GM10248 (cell line): ENCODE results near the gene PPP3R1.
A peak's percentile ranks its signal among the peaks of the same experiment; 100 is the strongest.

Experiments
- CTCF ChIA-PET: fragments of 300-600 bp; sonication (Branson Sonifier 250); formaldehyde crosslinking; extraction: SDS; loops from one replicate; lab custom pipeline; 2021; ENCODE audit warnings: antibody characterized with exemption; lab: Yijun Ruan, JAX
- POLR2A ChIA-PET: fragments of 350-650 bp; sonication (Branson Sonifier 250); formaldehyde crosslinking; extraction: SDS; loops from one replicate; lab custom pipeline; 2020; ENCODE audit warnings: antibody characterized with exemption; lab: Yijun Ruan, JAX
- DNase-seq: peaks from one replicate; pipeline ENCODE4 v3.0.0; 2012; ENCODE audit errors: extremely low spot score
- TF ChIP-seq, protein P1 (sequence below): IDR thresholded peaks from 2 replicates; pipeline ENCODE4 v1.5.1; 2012; ENCODE audit warnings: mild to moderate bottlenecking, low read depth; ENCODE audit errors: extremely low read depth, missing control alignments, control extremely low read depth

PPP3R1 gene

DNA sequence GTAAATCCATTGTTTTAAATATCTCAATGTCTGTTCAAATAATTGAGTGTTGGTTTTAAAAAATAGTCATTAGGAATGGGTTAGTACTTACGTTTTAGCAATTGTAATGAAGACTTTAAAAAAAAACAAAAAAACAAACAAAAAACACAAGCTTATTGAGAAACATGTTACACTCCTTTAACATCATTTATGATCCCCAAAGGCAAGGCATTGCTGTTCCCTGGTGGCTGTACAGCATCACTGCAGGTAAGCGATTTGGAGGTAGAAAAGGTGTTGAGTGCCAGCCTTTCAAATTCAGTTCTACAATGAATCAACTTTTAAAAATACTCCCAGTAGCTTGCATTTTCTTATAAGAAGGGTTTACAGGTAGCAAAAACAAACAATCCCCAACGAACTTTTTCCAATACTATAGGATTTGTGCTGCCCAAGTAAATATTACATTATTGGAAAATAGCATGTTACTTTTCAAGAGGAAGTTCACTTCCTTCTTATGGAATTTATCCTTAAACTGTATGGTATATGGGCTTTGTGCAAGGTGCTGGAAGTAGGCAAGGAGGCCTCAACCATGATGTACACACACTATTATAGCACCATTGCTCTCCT, 39.9 kb upstream of the PPP3R1 start:
- POLR2A ChIA-PET: no interaction called here

DNA sequence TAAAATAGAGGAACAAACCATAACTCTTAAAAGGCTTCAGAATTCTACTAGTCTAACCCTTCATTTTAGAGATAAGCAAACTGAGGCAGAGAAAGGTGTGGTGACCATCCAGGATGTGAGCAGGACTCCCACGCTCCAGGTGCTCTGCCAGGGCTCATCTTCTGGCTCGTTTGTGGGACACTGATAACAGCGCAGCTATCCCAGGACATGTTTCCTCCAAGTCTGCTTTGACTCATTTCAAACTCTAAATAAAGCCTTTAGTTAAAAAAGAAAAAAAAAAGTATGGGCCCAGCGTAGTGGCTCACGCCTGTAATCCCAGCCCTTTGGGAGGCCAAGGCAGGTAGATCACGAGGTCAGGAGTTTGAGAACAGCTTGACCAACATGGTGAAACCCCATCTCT, 39.0 kb upstream of the PPP3R1 start:
- CTCF ChIA-PET: interaction anchor here (0.8 to 6.6 kb wide), 12 partner anchors 8 to 557 kb away, joined by 3 to 50 read pairs (median 7); no protein-coding TSS in a partner anchor
- POLR2A ChIA-PET: no interaction called here
- TF ChIP-seq, protein P1, sequence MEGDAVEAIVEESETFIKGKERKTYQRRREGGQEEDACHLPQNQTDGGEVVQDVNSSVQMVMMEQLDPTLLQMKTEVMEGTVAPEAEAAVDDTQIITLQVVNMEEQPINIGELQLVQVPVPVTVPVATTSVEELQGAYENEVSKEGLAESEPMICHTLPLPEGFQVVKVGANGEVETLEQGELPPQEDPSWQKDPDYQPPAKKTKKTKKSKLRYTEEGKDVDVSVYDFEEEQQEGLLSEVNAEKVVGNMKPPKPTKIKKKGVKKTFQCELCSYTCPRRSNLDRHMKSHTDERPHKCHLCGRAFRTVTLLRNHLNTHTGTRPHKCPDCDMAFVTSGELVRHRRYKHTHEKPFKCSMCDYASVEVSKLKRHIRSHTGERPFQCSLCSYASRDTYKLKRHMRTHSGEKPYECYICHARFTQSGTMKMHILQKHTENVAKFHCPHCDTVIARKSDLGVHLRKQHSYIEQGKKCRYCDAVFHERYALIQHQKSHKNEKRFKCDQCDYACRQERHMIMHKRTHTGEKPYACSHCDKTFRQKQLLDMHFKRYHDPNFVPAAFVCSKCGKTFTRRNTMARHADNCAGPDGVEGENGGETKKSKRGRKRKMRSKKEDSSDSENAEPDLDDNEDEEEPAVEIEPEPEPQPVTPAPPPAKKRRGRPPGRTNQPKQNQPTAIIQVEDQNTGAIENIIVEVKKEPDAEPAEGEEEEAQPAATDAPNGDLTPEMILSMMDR: no peak

More for the DNA sequence above, 39.9 kb upstream of the PPP3R1 start:
- DNase-seq: peak; percentile 34
- TF ChIP-seq, protein P1: peak; percentile 72
- CTCF ChIA-PET: interaction anchor here (0.6 to 6.6 kb wide), 21 partner anchors 9 to 558 kb away, joined by 3 to 50 read pairs (median 4); no protein-coding TSS in a partner anchor

DNA sequence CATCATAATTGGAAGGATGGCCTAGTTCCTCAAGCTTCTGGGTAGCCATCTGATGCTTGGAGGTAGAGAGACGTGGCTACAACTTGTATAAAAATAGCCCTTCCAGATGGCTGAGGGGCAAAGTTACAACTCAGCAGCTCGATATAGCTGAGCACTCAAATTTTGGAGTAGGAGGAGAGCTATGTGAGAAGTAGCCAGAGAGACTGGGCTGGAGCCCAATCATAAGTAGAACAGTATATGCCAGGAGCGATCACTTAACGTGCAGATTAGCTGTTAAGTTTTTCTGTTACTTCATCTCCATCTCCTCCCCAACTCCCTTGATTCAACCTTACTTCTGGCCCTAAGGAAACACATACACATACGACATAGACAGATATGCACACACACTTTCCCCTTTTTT, 38.6 kb upstream of the PPP3R1 start:
- TF ChIP-seq, protein P1: no peak
- no peak for DNase-seq
- CTCF ChIA-PET: interaction anchor here (1.3 to 6.6 kb wide), 7 partner anchors 8 to 168 kb away, joined by 3 to 50 read pairs (median 11); no protein-coding TSS in a partner anchor
- POLR2A ChIA-PET: no interaction called here

More for the DNA sequence above, 39.0 kb upstream of the PPP3R1 start:
- no peak for DNase-seq

DNA sequence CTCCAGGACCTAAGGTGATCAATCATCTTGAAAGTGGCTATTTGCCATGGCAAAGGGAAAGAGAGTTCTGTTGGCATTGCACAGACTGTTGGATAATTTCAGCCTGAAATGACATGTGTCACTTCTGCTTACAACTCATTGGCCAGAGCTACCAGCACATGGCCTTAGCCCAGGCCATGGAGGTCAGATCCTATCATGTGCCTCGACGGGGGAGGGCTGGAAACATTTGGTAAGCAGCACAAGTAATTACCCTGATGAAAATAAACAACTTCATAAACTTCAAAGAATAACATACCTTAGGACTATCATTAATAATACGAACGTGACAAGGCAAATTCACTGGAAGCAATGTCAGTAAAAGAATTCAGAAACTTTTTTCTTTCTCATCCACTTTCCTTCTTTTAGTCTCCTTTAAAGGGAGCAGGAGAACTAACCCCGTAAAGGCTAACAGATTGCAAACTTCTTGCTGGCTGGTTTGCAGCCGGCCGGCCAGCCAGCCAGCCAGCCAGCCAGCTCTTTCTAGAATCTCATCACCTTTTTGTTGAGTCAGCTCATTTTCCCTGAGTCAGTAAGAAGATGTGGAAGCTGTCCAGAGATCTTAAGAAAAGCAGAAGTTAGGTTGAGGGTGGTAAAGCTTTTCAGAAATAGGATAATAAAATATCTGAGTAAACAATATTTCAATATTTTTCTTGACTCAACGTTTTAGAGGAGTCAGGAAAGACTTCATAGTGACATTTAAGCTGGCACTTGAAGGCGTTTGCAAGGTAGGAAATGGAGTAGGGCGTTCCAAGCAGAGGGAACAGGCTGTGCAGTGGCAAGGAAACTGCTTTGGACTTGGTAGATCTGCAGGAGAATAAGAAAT, 35.5 kb upstream of the PPP3R1 start:
- DNase-seq: no peak
- CTCF ChIA-PET: interaction anchor here (0.7 to 1.5 kb wide), 3 partner anchors 39 to 102 kb away, joined by 3 to 4 read pairs (median 3); no protein-coding TSS in a partner anchor
- POLR2A ChIA-PET: no interaction called here
- TF ChIP-seq, protein P1: no peak

DNA sequence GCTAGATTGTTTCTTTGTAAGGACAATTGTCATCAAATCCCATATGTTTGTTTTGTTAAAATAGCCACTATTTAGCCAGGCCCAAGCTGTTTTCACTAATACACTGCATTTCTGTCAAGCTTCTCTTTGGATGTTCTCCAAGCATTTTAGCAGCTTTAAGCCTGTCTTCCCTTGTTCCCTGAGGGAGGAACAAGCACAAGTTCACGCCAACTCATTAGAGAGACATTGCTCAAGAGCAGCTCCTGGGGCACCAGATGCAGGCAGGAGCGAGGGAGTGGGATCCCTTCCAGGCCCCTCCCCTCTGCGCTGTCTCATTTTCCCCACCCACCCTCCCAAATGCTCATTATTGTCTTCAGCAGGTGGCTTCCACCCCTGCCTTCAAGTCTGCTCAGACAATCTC, 32.6 kb upstream of the PPP3R1 start:
- no peak for DNase-seq
- TF ChIP-seq, protein P1: no peak
- ChIA-PET CTCF (interaction anchor here (1.0 to 4.9 kb wide), 9 partner anchors 9 to 179 kb away, joined by 3 to 50 read pairs (median 9); no protein-coding TSS in a partner anchor), POLR2A (interaction anchor here (0.5 kb wide), 1 partner anchor 19 kb away, joined by 3 read pairs; no protein-coding TSS in a partner anchor)

GRCh38 chr2:68283419-68283812, 31.1 kb upstream of the PPP3R1 start:
- CTCF ChIA-PET: interaction anchor here (0.6 to 4.9 kb wide), 21 partner anchors 8 to 221 kb away, joined by 3 to 50 read pairs (median 4); partner anchors contain the start of gene C1D
- POLR2A ChIA-PET: no interaction called here

More at GRCh38 chr2:68283419-68283812, 31.1 kb upstream of the PPP3R1 start:
- DNase-seq: no peak
- TF ChIP-seq, protein P1: no peak
